HepG2 (cell line): ENCODE measurements around the gene CCDC120. TPM values are rescaled to one million over a fixed set of nuclear protein-coding genes. Genes with fewer than 3 reads are reported as not detected.

Source experiments
- ATAC-seq: fragments of 200-7000 bp; cut with Tn5 transposase; 3 replicates; pipeline ENCODE4 v1.9.1; 2020; ENCODE audit warnings: mild to moderate bottlenecking, moderate library complexity
- BruUV-seq: library from RNA; stranded (reverse); fragments of 400-500 nt; replicated peaks from 2 replicates; lab custom pipeline; 2021; lab: Mats Ljungman, UMichigan
- CTCF ChIA-PET: fragments of 300-600 bp; formaldehyde crosslinking; extraction: SDS; loops from one replicate; lab custom pipeline; 2021; ENCODE audit warnings: low total read pairs, inconsistent platforms, low intra/inter-chr PET ratio; lab: Yijun Ruan, JAX
- POLR2A ChIA-PET: fragments of 350-600 bp; sonication (Branson Sonifier 250); formaldehyde crosslinking; loops from one replicate; lab custom pipeline; 2020; ENCODE audit warnings: antibody characterized with exemption, inconsistent platforms; lab: Yijun Ruan, JAX
- DNase-seq: peaks from one replicate; pipeline ENCODE4 v3.0.0-alpha.2; 2015; ENCODE audit warnings: low spot score
- FAIRE-seq: peaks from 3 replicates; lab custom pipeline; 2011; peaks lifted over from hg19 to GRCh38; lab: Jason Lieb, UNC
- H2AFZ ChIP-seq: one replicate; pipeline ENCODE4 v1.6.1; 2011; ENCODE audit warnings: low read length, inconsistent platforms
- H3K27ac ChIP-seq: fragments of 300-600 bp; 3 replicates; pipeline ENCODE4 v1.8.0; 2011; ENCODE audit warnings: mixed run types, mild to moderate bottlenecking, mixed read lengths, low read length, inconsistent platforms; ENCODE audit not compliant: insufficient read depth; ENCODE audit errors: extremely low read length
- H3K27me3 ChIP-seq, 2 experiments: fragments of 200-600 bp in 1 of 2; 2 replicates in 1 of 2; 3 replicates in 1 of 2; pipeline versions ENCODE4 v1.6.0 to v1.8.0; 2011; ENCODE audit warnings: low read length in 2 of 2, mild to moderate bottlenecking in 2 of 2, moderate library complexity in 2 of 2, inconsistent platforms in 1 of 2; ENCODE audit not compliant: insufficient read depth in 2 of 2, control insufficient read depth in 1 of 2
- H3K36me3 ChIP-seq, 2 experiments: fragments of 200-600 bp in 1 of 2; replicated peaks in 1 of 2; 2 replicates in 1 of 2; 3 replicates in 1 of 2; pipeline versions ENCODE4 v1.5.1 to v1.8.0; 2011; ENCODE audit warnings: low read length in 2 of 2, inconsistent platforms in 1 of 2; ENCODE audit not compliant: insufficient read depth in 2 of 2, control insufficient read depth in 1 of 2
- H3K4me1 ChIP-seq: 2 replicates; pipeline ENCODE4 v1.5.1; 2012; ENCODE audit warnings: low read length, inconsistent platforms; ENCODE audit not compliant: insufficient read depth
- H3K4me2 ChIP-seq: 2 replicates; pipeline ENCODE4 v1.6.0; 2011; ENCODE audit warnings: low read depth, low read length, inconsistent platforms
- H3K4me3 ChIP-seq, 3 experiments: fragments of 200-600 bp in 1 of 3; sonication (generic), shearing (Covaris generic) in 1 of 3; replicated peaks in 1 of 3; 2 replicates each; pipeline ENCODE4 v1.5.1; 2011 to 2016; ENCODE audit warnings: low read length in 3 of 3, inconsistent platforms in 2 of 3, low read depth in 2 of 3, mild to moderate bottlenecking in 2 of 3, control low read depth in 1 of 3, mixed read lengths in 1 of 3; ENCODE audit not compliant: insufficient read depth in 1 of 3
- H3K79me2 ChIP-seq: one replicate; pipeline ENCODE4 v1.6.1; 2011; ENCODE audit warnings: low read length, inconsistent platforms; ENCODE audit not compliant: insufficient read depth
- H3K9ac ChIP-seq: 2 replicates; pipeline ENCODE4 v1.6.0; 2011; ENCODE audit warnings: mild to moderate bottlenecking, low read depth, low read length, inconsistent platforms; ENCODE audit not compliant: insufficient read depth
- H3K9me3 ChIP-seq: 2 replicates; pipeline ENCODE4 v1.5.1; 2012; ENCODE audit warnings: mild to moderate bottlenecking, low read length
- H4K20me1 ChIP-seq: 2 replicates; pipeline ENCODE4 v1.6.0; 2011; ENCODE audit warnings: inconsistent platforms, mild to moderate bottlenecking, low read length, moderate library complexity; ENCODE audit not compliant: insufficient read depth
- AGO1 ChIP-seq: fragments of 200-400 bp; formaldehyde crosslinking; IDR thresholded peaks from 2 replicates; pipeline ENCODE4 v1.6.1; 2017; ENCODE audit warnings: mild to moderate bottlenecking, low read depth, low read length, moderate library complexity; ENCODE audit not compliant: poor library complexity, severe bottlenecking
- CREM ChIP-seq, 2 experiments: sonication (generic) in 1 of 2; formaldehyde crosslinking in 1 of 2; IDR thresholded peaks; 2 replicates each; pipeline versions ENCODE4 v1.4.0 to v1.6.1; 2016 to 2020; ENCODE audit warnings: antibody characterized with exemption in 1 of 2, mild to moderate bottlenecking in 1 of 2, missing genetic modification reagents in 1 of 2
- FOXC1 ChIP-seq: sonication (generic); formaldehyde crosslinking; IDR thresholded peaks from 2 replicates; pipeline ENCODE4 v1.8.0; 2022; ENCODE audit warnings: mild to moderate bottlenecking, missing genetic modification reagents, borderline replicate concordance
- HNRNPLL ChIP-seq: fragments of 200-400 bp; formaldehyde crosslinking; IDR thresholded peaks from 2 replicates; pipeline ENCODE4 v1.6.1; 2017; ENCODE audit warnings: mild to moderate bottlenecking, low read depth, low read length; ENCODE audit not compliant: poor library complexity, severe bottlenecking
- JDP2 ChIP-seq: sonication (generic); formaldehyde crosslinking; IDR thresholded peaks from 2 replicates; pipeline ENCODE4 v1.8.1; 2022; ENCODE audit warnings: missing genetic modification reagents, borderline replicate concordance
- MAFF ChIP-seq: IDR thresholded peaks from 2 replicates; pipeline ENCODE4 v1.6.1; 2011; ENCODE audit warnings: low read depth, low read length, improper control_type of control experiment
- MYC ChIP-seq: sonication (generic); formaldehyde crosslinking; IDR thresholded peaks from 2 replicates; pipeline ENCODE4 v1.9.0; 2021; ENCODE audit warnings: missing genetic modification reagents, borderline replicate concordance
- NBN ChIP-seq: fragments of 450-650 bp; conservative IDR thresholded peaks from 2 replicates; pipeline ENCODE4 v1.6.1; 2017
- NFYC ChIP-seq: IDR thresholded peaks from 2 replicates; pipeline ENCODE4 v1.6.1; 2016; ENCODE audit warnings: missing genetic modification reagents, missing compliant biosample characterization
- PRMT3 ChIP-seq: sonication (generic); formaldehyde crosslinking; IDR thresholded peaks from 2 replicates; pipeline ENCODE4 v1.8.1; 2022; ENCODE audit warnings: low read depth, mild to moderate bottlenecking, moderate library complexity, missing genetic modification reagents, borderline replicate concordance
- RARA ChIP-seq: IDR thresholded peaks from 2 replicates; pipeline ENCODE4 v1.6.1; 2016; ENCODE audit warnings: missing genetic modification reagents, missing compliant biosample characterization
- RFX1 ChIP-seq: fragments of 450-650 bp; IDR thresholded peaks from 2 replicates; pipeline ENCODE4 v1.6.1; 2017
- RFX3 ChIP-seq: IDR thresholded peaks from 2 replicates; pipeline ENCODE4 v1.6.1; 2016; ENCODE audit warnings: missing biosample characterization, missing genetic modification reagents
- TBP ChIP-seq: sonication (generic); formaldehyde crosslinking; IDR thresholded peaks from 2 replicates; pipeline ENCODE4 v1.5.0; 2020; ENCODE audit warnings: missing genetic modification reagents
- ZEB1 ChIP-seq: IDR thresholded peaks from 2 replicates; pipeline ENCODE4 v1.6.1; 2012; ENCODE audit warnings: mild to moderate bottlenecking, low read depth, inconsistent platforms; ENCODE audit not compliant: insufficient replicate concordance
- ZNF160 ChIP-seq: sonication (generic); formaldehyde crosslinking; IDR thresholded peaks from 2 replicates; pipeline ENCODE4 v1.8.0; 2022; ENCODE audit warnings: mild to moderate bottlenecking, inconsistent platforms, missing genetic modification reagents
- ZNF207 ChIP-seq: fragments of 450-650 bp; IDR thresholded peaks from 2 replicates; pipeline ENCODE4 v1.6.1; 2016; ENCODE audit warnings: antibody characterized with exemption, borderline replicate concordance
- ZNF430 ChIP-seq: sonication (generic); formaldehyde crosslinking; IDR thresholded peaks from 2 replicates; pipeline ENCODE4 v1.9.0; 2021; ENCODE audit warnings: mild to moderate bottlenecking, missing genetic modification reagents
- ZNF451 ChIP-seq: sonication (generic); formaldehyde crosslinking; IDR thresholded peaks from 2 replicates; pipeline ENCODE4 v1.5.0; 2020; ENCODE audit warnings: mild to moderate bottlenecking, missing genetic modification reagents
- ZNF543 ChIP-seq: sonication (generic); formaldehyde crosslinking; IDR thresholded peaks from 2 replicates; pipeline ENCODE4 v1.4.0; 2020; ENCODE audit warnings: mild to moderate bottlenecking, missing genetic modification reagents
- ZNF546 ChIP-seq: sonication (generic); formaldehyde crosslinking; conservative IDR thresholded peaks from 2 replicates; pipeline ENCODE4 v1.8.1; 2023; ENCODE audit warnings: mild to moderate bottlenecking, missing genetic modification reagents
- ZNF556 ChIP-seq: sonication (generic); formaldehyde crosslinking; IDR thresholded peaks from 2 replicates; pipeline ENCODE4 v1.4.0; 2020; ENCODE audit warnings: mild to moderate bottlenecking, missing genetic modification reagents, borderline replicate concordance
- ZNF607 ChIP-seq: sonication (generic); formaldehyde crosslinking; IDR thresholded peaks from 2 replicates; pipeline ENCODE4 v1.5.1; 2020; ENCODE audit warnings: missing genetic modification reagents, mild to moderate bottlenecking, borderline replicate concordance
- ZNF839 ChIP-seq: sonication (generic); formaldehyde crosslinking; IDR thresholded peaks from 2 replicates; pipeline ENCODE4 v1.4.0; 2020; ENCODE audit warnings: missing genetic modification reagents, mild to moderate bottlenecking, borderline replicate concordance
- WGBS: methylation state at CpG from one replicate; pipeline ENCODE4 v1.1.6; 2017; ENCODE audit warnings: low lambda C conversion rate; 5-methylcytosine and 5-hydroxymethylcytosine counted together
- in situ Hi-C: cut with HindIII; loops from 2 replicates; pipeline ENCODE4 v1.10.0; 2017; ENCODE audit warnings: low pct_unique_long_range_greater_than_20kb; ENCODE audit not compliant: extremely low pct_ligation_motif_present
- intact Hi-C: fragments of 100-400 bp; cut with micrococcal nuclease; formaldehyde crosslinking; loops from one replicate; pipeline ENCODE4 v1.10.0; 2022; ENCODE audit not compliant: unreplicated experiment
- polyA plus RNA-seq, 8 experiments: library from polyadenylated mRNA; depleted of rRNA in 3 of 8; stranded (reverse) in 7 of 8; unstranded in 1 of 8; fragments of >200 nt; fragmentation: Illumina TruSeq in 4 of 8; extraction: Trizol in 4 of 8; gene quantifications; 2 replicates each; pipeline versions ENCODE4 v1.2.1 to v1.2.3, GENCODE V29; 2011 to 2016; ENCODE audit warnings: low read depth in 4 of 8, missing spikeins in 1 of 8, mixed read lengths in 1 of 8; ENCODE audit not compliant: insufficient read depth in 1 of 8
- total RNA-seq, 5 experiments: library from RNA; depleted of rRNA; stranded (reverse); fragments of >200 nt; fragmentation: Illumina TruSeq; extraction: Trizol; gene quantifications; 2 replicates each; pipeline ENCODE4 v1.2.3, GENCODE V29; 2016; ENCODE audit warnings: low read depth in 1 of 5
- TF ChIP-seq, protein P1 (sequence below): IDR thresholded peaks from 2 replicates; pipeline ENCODE4 v1.6.1; 2016; ENCODE audit warnings: low read depth, borderline replicate concordance
- TF ChIP-seq, protein P2 (sequence below): IDR thresholded peaks from 2 replicates; pipeline ENCODE4 v1.6.1; 2016; ENCODE audit warnings: missing genetic modification reagents, missing compliant biosample characterization
- TF ChIP-seq, protein P3 (sequence below): sonication (generic); formaldehyde crosslinking; IDR thresholded peaks from 2 replicates; pipeline ENCODE4 v1.5.0; 2020; ENCODE audit warnings: missing genetic modification reagents
- TF ChIP-seq, protein P4 (sequence below): sonication (generic); formaldehyde crosslinking; IDR thresholded peaks from 2 replicates; pipeline ENCODE4 v1.4.0; 2020; ENCODE audit warnings: missing genetic modification reagents

Gene CCDC120
- total and polyA plus RNA-seq, 2 of the 13 experiments (the other 11 are each of a cell fraction or from before 2014, with no cell fraction given): 0.89 to 3.2 TPM

DNA sequence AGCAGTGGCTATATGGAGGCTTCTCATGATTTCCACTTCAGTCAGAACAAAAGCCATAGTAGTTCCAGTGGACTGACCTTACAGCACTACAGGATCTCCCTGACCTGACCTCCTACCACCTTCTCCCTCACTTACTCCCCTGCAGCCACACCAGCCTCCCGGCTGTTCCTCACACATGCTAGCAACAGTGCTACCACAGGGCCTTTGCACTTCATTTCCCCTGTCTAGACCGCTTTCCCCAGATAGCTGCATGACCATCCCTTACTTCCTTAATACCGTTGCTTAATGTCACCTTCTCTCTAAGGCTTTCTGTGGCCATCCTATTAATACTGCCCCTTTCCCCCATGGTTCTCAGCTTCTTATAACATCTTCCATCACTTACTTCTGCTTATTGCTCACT is 51.6 kb downstream of the CCDC120 start:
- CTCF ChIA-PET: no interaction called here

DNA sequence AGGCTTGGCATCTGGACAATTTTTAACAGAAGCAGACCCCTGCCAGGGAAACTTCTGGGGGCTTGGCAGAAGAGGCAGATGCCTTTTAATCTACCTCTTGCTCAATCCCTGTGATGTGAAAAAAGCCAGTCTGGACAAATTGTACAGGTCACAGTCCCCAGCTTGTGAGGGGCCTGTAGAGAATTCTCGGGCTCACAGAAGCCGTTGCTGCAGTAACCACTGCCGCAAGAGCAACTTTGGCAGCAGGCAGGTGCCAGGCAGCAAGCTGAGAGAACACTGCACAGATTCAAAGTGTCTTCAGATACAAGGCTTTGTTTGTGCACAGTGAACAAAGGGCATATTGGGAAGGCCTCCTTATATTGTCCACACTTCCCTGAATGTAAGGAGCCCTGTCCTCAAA is 53.0 kb downstream of the CCDC120 start:
- ChIA-PET POLR2A (no interaction called here), CTCF (no interaction called here)
- Histone ChIP-seq H3K4me3 (no peak overlapping the region), H4K20me1 (no peaks in the 10 kb centered on the region), H2AFZ (no peak overlapping the region), H3K4me2 (no peak overlapping the region), H3K9me3 (no peaks in the 10 kb centered on the region), H3K79me2 (no peaks in the 10 kb centered on the region), H3K36me3 (peaks cover 6 to 16% of the 10 kb centered on the region in 2 experiments; a peak in 4 of 5 replicates), H3K27ac (no peak overlapping the region), H3K9ac (no peak overlapping the region), H3K4me1 (no peaks in the 10 kb centered on the region), H3K27me3 (no peaks in the 10 kb centered on the region)
- TF ChIP-seq NFYC (CRISPR knock-in tag) (no peak), MAFF (no peak), ZNF607 (no peak), ZNF430 (CRISPR knock-in tag) (no peak), CREM (IDR thresholded peaks at IDR 0.05) (no peak), CREM (CRISPR knock-in tag; IDR thresholded peaks at IDR 0.05) (no peak), NBN (no peak), ZEB1 (no peak)
- TF ChIP-seq, protein P1, sequence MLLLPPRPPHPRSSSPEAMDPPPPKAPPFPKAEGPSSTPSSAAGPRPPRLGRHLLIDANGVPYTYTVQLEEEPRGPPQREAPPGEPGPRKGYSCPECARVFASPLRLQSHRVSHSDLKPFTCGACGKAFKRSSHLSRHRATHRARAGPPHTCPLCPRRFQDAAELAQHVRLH: no peak
- TF ChIP-seq, protein P2, sequence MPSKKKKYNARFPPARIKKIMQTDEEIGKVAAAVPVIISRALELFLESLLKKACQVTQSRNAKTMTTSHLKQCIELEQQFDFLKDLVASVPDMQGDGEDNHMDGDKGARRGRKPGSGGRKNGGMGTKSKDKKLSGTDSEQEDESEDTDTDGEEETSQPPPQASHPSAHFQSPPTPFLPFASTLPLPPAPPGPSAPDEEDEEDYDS (CRISPR knock-in tag): no peak
- TF ChIP-seq, protein P3, sequence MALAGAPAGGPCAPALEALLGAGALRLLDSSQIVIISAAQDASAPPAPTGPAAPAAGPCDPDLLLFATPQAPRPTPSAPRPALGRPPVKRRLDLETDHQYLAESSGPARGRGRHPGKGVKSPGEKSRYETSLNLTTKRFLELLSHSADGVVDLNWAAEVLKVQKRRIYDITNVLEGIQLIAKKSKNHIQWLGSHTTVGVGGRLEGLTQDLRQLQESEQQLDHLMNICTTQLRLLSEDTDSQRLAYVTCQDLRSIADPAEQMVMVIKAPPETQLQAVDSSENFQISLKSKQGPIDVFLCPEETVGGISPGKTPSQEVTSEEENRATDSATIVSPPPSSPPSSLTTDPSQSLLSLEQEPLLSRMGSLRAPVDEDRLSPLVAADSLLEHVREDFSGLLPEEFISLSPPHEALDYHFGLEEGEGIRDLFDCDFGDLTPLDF: no peak
- no peak for FAIRE-seq
- no CpG with 5 or more reads among the region's 3 CpGs for WGBS
- in situ Hi-C loops (no loop called here), intact Hi-C loops (no loop called here)
- no peak for DNase-seq
- no peak for ATAC-seq
- no TSS peak for BruUV-seq

More for the DNA sequence above, 51.6 kb downstream of the CCDC120 start:
- H3K4me3 ChIP-seq: no peak overlapping the region
- no peak overlapping the region for H3K9ac ChIP-seq
- TF ChIP-seq ZNF546 (CRISPR knock-in tag): no peak
- TF ChIP-seq TBP (CRISPR knock-in tag): no peak
- TF ChIP-seq FOXC1 (CRISPR knock-in tag): no peak
- TF ChIP-seq, protein P4, sequence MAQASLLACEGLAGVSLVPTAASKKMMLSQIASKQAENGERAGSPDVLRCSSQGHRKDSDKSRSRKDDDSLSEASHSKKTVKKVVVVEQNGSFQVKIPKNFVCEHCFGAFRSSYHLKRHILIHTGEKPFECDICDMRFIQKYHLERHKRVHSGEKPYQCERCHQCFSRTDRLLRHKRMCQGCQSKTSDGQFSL (CRISPR knock-in tag): no peak
- TF ChIP-seq ZNF207: no peak
- TF ChIP-seq MYC (CRISPR knock-in tag): no peak
- no peak for TF ChIP-seq HNRNPLL
- no peak for TF ChIP-seq JDP2 (CRISPR knock-in tag)
- TF ChIP-seq RFX1: no peak
- no peak for TF ChIP-seq ZNF556
- TF ChIP-seq ZNF160 (CRISPR knock-in tag): no peak
- TF ChIP-seq ZNF543: no peak
- no peak for TF ChIP-seq ZNF451
- TF ChIP-seq RARA: no peak
- no peak for TF ChIP-seq ZNF839
- no peak for TF ChIP-seq PRMT3
- no peak for TF ChIP-seq RFX3 (CRISPR knock-in tag)
- TF ChIP-seq AGO1: no peak
- 100% methylated on average over 3 of the region's 3 CpGs for WGBS
- no peak for DNase-seq
- intact Hi-C loops (no loop called here), in situ Hi-C loops (no loop called here)
- no peaks in the 10 kb centered on the region for H4K20me1 ChIP-seq
- TSS peak; percentile 42 for BruUV-seq
- H3K9me3 ChIP-seq: no peaks in the 10 kb centered on the region
- H3K79me2 ChIP-seq: no peaks in the 10 kb centered on the region
- no peak for ATAC-seq
- no peak overlapping the region for H3K27ac ChIP-seq
- no peaks in the 10 kb centered on the region for H3K27me3 ChIP-seq
- H3K4me1 ChIP-seq: no peaks in the 10 kb centered on the region
- no peak for FAIRE-seq
- H2AFZ ChIP-seq: no peak overlapping the region
- peaks cover 4 to 20% of the 10 kb centered on the region in 2 experiments; a peak in 3 of 5 replicates for H3K36me3 ChIP-seq
- POLR2A ChIA-PET: interaction anchor here (0.6 to 1.5 kb wide), 2 partner anchors 9 to 10 kb away, joined by 3 to 4 read pairs; no protein-coding TSS in a partner anchor
- no peak overlapping the region for H3K4me2 ChIP-seq
